Stimulated activated CD8-positive, alpha-beta memory T cell treated with anti-CD3 and anti-CD28 coated beads, Interleukin-4, amount 100 ng/mL, for 1 hour (primary cell): ENCODE measurements around the gene FBXW11.
"Not testable (repeated sequence)": the region's sequence is repeated elsewhere in the genome, so short reads cannot be mapped to it uniquely, and the experiment has no call there.

Experiments
- DNase-seq, 2 donors: peaks; one replicate each; pipeline ENCODE4 v3.0.0-alpha.2; 2020; ENCODE audit warnings: low read depth in 2 of 2, low spot score in 1 of 2

The FBXW11 gene

DNA sequence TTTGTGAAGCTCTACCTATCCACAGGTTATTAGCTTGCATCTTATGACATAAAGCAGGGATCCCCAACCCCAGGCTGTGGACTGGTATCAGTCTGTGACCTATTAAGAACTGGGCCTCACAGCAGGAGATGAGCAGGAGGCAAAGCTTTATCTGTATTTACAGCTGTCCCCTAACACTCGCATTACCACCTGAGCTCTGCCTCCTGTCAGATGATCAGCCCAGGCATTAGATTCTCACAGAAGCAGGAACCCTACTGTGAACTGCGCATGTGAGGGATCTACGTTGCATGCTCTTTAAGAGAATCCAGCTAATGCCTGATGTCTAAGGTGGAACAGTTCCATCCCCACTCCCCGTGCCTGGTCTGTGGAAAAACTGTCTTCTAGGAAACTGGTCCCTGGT, 19.7 kb downstream of the FBXW11 start:
- DNase-seq, result no peak

DNA sequence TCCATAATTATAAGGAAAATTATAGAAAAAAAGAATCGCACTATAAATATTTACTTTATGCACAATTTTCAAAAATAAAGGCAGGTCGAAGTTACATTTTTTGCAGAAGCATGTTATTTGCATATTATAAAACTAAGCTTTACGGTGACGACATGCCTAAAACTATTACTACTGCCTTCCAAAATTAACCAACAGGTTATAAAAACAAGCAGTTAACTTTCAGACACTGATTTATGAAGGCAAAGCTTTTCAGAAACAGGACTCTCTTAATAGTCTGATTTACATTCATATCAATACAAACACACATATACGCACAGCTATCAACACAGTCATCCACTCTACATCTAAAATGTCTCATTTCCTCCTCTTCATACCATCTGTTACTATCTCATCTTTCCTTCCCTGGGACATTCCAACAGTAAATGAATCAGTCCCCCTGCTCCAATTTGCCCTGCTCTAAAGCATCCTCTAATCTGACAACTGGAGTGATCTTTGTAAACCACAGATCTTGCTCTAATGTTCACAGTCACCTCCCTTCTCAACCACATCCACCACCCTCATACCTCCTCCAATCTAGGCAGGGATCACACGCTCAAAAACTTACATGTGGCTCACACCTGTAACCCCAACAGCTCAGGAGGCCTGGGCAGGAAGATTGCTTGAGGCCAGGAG, 21.6 kb downstream of the FBXW11 start:
- no peak for DNase-seq

DNA sequence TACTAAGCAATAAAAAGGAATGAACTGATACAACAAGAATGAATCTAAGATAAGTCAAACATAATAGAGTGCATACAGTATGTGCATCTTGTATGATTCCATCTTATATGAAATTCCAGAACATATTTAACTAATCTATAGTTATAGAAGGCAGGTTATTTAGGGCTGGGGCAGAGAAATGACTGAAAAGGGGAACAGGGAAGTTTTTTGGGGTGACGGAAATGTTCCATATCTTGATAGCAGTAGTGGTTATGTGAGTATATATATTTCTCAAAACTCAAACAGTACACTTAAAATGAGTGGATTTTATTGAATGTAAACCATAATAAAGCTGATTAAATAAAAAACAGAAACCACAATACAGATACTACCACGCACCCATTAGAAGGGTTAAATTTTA, 24.6 kb downstream of the FBXW11 start:
- DNase-seq, result no peak

DNA sequence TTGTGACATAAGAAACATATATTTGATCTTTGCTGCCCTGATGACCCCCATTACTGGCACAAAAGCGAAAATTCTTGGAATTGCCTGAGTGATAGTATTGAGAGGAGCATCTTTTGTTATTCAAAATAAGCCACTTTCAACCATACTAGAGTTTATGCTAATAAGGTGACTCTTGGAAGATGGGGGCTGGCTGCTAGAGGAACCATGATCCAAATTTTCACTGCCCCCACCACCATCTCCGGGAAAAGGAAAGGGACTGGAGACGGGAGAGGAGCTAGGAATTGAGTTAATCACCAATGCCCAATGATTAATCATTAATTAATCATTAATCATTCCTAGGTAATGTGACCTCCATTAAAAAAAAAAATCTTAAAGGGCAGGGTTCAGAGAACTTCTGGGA, 25.6 kb downstream of the FBXW11 start:
- no peak for DNase-seq

DNA sequence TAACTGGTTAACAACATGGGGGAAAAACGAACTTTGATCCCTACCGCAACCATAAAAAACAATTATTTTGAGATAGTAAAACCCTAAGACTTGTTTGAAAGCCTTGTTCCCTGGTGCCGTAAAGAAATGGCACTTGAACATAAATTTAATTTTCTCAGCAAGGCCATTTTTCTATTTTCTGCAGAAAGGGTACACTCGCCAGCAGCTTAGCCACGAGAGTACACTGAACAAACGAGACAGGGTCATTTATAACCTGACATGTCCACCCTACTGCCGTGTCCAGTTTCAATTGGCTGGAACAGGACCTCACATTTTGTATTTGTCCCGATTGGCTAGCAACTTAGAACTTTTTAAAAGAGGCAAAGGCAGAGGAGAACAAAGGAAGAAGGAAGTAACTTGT, 26.8 kb downstream of the FBXW11 start:
- no peak for DNase-seq

DNA sequence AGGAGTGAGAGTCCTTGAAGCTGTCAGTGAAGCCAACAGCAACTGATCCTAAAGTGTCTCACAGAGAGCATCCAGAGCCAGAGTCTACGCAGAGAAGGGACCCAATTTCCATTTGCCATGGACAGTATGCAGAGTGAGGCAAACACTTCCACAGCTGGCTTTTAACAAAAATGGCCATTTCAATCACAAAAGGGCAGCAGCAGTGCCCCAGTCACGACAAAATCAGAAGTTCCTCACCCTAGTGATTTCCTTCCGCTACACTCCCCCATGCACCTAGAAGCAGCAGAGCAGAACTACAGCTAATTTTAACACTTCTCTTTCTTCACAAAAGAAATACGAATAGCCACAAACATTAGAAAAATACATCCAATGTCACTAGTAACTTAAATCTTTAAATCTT, 27.9 kb downstream of the FBXW11 start:
- no peak for DNase-seq

DNA sequence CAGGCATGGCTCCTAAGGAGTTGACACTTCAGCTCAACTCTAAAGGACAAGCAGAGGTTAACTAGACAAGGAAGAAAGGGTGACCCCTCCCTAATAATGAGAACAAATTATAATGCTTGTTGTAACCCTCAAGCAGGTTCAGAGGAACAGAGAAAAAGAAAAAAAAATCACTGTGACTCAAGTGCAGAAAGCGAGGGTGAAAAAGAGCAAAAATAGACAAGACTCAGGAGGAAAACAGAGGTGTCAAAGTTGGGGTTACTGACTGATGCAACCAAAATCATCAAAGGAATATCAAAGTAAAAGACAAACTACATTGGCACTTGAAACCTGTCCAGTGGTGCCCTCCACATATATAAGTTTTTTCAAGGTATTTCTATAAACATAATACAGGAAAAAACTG, 28.4 kb downstream of the FBXW11 start:
- no peak for DNase-seq

DNA sequence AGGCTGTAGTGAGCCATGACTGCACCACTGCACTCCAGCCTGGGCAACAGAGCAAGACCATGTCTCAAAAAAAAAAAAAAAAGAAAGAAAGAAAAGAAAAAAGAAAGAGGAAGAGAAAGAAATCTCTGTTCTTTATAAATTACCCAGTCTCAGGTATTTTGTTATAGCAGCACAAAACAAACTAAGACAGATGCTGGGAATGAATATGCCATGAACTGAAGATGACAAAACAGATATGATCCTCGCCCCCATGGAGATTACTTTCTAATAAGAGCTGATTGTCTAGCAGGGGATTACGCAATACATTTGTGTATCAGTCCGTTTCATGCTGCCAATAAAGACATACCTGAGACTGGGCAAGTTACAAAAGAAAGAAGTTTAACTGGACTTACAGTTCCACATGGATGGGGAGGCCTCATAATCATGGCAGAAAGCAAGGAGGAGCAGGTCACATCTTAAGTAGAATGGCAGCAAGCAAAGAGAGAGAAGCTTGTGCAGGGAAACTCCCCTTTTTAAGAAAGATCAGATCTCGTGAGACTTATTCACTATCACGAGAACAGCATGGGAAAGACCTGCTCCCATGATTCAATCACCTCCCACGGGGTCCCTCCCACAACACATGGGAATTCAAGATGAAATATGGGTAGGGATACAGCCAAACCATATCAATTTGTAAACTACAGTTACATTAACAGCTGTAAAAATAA, 29.0 kb downstream of the FBXW11 start:
- DNase-seq, result not testable (repeated sequence)

DNA sequence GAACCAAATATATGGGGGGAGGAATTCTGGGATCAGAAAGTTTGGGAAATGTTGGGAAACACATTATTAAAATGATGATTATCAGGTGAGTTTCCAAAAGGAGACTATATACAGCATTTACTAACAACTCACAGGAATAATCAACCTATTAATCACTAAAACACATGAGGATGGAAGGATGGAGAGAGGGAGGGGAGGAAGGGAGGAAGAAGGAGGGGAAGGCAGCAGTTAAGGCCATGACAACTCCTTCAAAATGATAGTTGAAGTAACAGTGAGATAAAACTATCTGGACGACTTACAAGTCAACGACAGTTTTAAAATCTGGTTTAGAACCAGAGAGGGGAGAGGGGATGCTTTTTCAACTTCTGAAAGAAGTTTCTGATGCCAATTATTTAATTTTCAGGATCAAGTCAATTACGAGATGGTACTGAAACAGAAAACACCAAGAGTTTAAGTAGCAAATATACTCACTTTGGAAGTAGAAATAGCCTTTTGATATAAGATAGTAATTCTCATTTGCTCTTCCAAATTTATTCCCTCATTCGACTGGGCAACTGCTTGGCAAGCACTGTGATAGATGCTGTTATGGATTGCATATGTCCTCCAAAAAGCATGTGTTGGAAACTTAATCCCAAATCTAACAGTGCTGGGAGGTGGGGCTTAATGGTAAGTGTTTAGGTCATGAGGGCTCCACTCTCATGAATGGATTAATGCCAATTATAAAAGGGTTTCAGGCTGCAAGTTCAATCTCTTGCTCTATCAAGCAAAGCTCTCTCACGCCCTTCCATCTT, 30.4 kb downstream of the FBXW11 start:
- DNase-seq, result no peak

DNA sequence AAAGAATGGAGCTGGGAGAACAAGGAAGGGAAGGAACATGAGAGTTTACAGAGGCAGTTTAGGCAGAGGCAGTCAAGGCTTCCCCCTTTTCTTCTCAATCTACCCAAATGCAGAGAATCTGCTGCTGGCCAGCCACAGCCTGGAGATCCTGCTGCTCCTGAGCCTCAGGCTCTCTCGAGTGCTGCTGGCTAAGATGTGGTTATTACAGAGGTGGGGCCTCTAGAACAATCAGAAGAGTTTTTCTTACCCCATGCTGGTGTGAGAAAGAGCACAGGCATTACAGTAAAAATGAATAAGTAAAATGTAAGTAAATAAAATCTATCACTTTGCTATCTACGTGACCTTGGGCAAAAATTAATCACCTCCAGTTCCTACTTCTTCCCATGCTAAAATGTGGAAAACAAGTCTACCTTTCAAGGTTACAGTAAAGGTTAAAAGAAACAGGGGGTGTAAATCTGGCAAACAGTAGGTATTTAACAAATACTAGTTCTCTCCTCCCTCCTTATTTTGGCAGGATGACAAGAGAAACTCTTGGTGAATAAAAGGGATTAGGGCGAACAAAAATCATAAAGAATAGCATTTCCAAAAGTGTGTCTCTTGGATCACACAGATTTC, 31.1 kb downstream of the FBXW11 start:
- DNase-seq, result no peak

DNA sequence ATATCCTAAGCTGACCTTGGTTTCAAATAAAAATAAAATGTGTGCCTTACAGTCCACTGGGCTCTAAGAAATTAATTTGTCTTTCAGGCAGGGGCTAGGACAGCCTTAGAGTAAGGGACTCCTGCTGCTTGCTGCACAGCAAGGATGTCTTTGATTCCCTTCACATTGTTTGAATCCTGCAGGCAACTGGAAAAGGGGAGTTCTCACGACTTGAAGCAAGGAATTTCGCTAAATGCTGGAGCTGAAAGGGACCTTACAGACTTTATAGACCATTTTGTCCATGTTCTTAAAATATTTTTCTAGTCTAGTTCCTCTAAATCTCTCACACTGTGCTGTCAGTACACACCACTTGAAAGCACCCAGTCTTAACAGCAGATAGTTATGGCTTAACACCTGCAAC, 35.6 kb downstream of the FBXW11 start:
- DNase-seq, result no peak

DNA sequence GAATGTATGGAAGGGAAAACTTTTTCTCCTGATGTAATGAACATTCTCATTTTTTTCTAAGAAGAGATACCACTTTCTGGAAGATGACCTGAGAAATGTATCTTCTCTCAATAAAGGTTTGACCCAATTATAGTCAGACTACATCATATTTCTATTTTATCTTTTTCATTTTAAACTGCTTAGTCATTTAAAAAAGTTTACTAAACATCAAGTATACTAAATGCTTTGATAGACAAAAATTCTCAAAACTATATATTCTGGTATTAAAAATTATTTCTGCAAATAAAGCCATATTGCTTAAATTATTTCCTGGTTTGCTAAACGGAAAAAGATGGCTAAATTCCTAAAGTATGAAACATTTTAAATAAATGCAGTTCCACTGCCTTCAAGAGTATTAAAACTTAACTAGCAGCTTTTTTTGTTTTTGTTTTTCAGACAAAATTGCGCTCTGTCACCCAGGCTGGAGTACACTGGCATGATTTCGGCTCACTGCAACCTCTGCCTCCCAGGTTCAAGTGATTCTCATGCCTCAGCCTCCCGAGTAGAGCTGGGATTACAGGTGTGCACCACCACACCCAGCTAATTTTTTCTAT, 37.1 kb downstream of the FBXW11 start:
- DNase-seq, result no peak

DNA sequence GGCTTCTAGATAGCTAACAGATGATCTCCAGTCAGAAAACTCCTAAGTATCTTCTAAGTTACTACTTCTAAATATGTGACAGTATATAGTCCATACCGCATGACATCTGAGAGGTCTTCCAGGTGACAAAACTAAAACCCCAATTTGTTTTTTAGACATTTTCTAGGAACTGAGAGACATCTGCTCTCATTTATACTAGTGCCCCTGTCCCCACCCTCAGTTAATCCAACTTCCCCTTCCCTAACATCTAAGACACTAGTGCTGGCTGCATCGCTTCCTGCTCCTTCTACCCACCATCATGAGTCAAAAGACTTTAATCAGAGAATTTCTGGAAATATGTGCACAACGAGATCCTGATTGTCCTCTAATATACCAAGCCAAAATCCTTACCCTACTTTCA, 37.9 kb downstream of the FBXW11 start:
- no peak for DNase-seq

DNA sequence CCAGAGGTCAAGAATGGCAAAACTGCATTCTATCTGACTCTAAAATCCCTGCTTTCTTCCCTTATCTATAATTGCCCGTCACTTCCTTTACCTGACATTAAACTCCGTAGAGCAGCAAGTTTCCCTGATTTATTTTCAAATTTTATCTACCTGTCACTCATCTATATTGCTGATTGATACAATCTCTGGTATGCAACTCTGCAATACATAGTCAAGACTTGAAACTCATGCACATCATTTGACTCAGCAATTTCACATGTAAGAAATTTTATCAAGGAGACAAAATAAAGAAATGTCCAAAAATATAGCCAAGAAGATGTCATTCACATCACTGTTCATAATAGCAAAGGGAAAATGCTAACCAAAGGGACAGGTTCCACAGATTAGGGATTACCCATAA, 39.5 kb downstream of the FBXW11 start:
- no peak for DNase-seq

DNA sequence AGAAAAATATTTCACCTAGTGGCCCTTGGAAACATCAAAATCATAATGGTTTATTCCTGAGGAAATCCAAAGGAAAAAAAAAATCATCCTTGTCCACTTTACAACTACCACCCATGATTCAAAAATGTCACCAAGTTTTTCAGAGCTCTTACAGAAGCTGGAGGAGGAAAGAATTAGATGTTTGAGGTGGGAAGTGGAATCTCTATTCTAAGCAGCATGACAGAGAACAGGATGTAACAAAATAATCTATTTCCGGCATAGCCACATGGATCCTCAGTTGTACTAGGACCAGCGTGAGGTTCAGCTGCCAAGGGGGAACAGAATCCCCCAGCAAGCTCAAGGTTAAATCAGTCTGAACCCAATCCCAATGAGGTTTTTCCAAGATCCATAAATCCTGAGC, 40.2 kb downstream of the FBXW11 start:
- DNase-seq, result no peak

DNA sequence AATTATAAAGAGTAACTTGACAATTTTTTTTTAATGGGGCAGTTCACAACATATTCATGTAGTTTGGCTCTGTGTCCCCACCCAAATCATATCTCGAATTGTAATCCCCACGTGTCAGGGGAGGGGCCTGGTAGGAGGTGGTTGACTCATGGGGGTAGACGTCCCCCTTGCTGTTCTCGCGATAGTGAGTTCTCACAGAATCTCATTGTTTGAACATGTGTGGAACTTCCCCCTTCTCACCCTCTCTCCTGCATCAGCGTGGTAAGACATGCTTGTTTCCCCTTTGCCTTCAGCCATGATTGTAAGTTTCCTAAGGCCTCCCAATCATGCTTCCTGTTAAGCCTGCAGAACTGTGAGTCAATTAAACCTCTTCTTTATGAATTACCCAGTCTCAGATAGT, 40.7 kb downstream of the FBXW11 start:
- no peak for DNase-seq

DNA sequence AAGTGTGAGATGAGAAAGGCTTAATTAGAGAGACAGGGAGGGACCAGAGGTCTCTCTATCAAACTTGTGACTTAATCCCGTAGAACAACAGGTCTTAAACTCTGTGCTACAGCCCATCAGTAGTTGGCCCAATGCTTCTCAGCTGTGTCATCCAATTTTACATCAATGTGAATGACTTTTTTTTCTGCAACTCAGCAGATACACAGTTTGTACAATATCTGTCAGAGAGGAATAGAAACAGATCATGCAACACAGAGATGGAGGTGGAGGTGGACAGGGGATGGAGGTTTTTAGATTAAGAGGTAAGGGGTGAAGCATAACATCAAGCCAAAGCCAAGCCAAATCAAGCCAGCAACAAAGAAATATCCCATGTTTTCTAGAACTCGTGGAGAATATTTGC, 43.0 kb downstream of the FBXW11 start:
- no peak for DNase-seq

DNA sequence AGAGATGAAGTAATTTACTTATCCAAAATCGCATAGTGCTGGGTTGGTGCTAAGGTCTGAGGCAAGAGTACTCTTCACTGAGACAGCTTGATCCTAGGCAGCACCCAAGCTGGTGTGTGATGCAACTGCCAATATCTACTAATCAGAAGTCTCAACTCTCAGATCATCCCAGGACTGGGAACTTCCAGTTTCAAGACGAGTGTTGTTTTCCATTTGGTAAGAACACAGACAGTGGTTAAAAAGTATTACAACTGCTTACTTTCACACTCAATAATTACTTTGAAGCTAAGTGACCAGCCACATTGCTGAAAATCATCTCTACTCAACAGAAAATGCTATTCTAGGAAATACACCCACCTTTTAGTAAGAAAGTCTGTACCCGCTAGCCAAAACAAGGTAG, 45.3 kb downstream of the FBXW11 start:
- no peak for DNase-seq

DNA sequence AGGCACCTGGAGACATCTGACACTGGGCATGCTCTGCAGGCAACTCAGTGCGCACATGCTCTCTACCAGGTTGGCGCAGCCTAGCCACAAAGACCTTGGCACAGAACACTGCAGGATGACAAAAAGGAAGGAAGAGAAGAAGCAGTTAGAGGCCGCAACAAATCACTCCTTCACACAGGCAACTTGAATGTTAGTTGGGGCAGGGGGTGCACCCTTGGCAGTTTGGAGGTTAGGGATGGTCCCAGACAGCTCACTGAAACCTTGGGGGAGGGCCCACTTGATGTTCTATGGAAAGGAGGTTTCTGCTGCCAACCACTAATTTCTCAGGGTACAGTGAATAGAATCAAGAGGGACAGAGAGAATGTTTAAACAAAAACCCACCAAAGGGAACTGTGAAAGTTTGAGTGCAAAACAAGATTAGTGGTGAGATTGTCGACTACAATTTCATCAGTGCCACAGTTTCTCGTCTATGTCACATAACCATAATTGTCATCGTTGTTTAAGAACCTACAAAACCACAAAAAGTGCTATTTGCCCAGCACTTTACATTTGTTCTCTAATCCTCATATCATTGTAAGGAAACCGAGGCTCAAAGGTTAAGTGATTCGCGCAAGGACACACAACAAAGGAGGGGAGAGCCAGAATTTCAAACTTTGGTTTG, 48.7 kb downstream of the FBXW11 start:
- DNase-seq, result no peak

DNA sequence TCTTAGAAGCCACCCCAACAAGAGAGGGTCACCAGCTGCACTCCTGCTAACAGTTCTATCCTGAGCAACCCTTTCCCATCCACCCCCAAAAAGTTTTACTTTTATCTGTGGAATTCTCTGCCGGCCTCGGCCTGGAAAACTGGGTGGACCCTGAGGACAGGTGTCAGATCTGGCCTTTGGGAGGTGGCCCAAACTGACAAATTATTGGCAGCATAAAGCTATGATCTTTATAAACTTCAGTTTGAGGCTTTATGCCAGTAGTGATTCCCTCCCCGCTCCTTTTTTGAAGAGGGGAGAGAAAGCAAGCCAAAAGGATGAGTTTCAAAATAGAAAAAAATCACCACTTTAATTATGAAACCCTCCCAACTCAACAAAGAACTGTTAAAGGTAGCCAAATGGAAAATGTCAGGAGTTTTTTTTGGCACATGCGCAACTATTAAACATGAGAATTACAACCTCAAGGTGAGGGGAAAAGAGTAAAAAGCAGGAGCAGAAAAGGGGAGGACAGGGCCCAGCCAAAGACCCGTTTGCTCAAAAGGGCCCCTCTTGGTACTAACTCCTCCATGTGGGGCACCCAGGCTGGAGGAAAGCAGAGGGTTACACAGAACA, 49.4 kb downstream of the FBXW11 start:
- no peak for DNase-seq

DNA sequence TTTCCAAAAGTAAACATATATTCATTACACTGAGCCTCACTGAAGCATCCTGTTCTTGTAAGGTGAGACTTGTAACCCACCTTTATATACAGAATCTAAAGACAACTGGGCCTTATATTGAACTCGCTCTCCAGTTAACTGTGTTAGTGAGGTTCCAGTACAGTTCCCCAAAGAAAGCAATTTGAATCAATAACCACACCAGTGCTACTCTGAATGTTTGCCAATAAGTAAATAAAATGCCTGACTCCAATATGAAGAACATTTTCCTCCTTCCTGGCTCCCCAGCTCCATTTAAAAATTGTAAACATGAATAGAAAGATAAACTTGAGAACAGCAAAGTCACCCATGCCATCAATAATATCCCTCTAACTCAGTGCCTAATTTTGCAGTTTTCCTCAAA, 50.1 kb downstream of the FBXW11 start:
- no peak for DNase-seq
